WTC11 (cell line): ENCODE data around the gene CDK16. TPM values are rescaled to one million over a fixed set of nuclear protein-coding genes. Genes with fewer than 3 reads are reported as not detected.

ENCODE experiments used
- ATAC-seq: fragments of 200-7000 bp; cut with Tn5 transposase; 2 replicates; pipeline ENCODE4 v1.10.0; 2021; ENCODE audit warnings: mild to moderate bottlenecking, moderate library complexity
- CTCF ChIA-PET: fragments of 300-600 bp; sonication (Branson Sonifier 250); formaldehyde crosslinking; loops from one replicate; lab custom pipeline; 2021; ENCODE audit warnings: antibody characterized with exemption; lab: Charles Lee
- POLR2A ChIA-PET: fragments of 350-600 bp; sonication (Branson Sonifier 250); formaldehyde crosslinking; loops from one replicate; lab custom pipeline; 2021; ENCODE audit warnings: antibody characterized with exemption; lab: Charles Lee
- DNase-seq: peaks from one replicate; pipeline ENCODE4 v3.0.0; 2021; ENCODE audit warnings: low spot score
- H3K27ac Mint-ChIP-seq: 2 replicates; pipeline ENCODE4 v1.8.0; 2021; ENCODE audit warnings: mixed read lengths
- H3K27me3 Mint-ChIP-seq: 2 replicates; pipeline ENCODE4 v1.8.0; 2021; ENCODE audit warnings: low read depth, mild to moderate bottlenecking, moderate library complexity, mixed read lengths
- H3K36me3 Mint-ChIP-seq: 2 replicates; pipeline ENCODE4 v1.8.0; 2021; ENCODE audit warnings: mixed read lengths
- H3K4me1 Mint-ChIP-seq: 2 replicates; pipeline ENCODE4 v1.8.0; 2022; ENCODE audit warnings: mixed read lengths
- H3K4me3 Mint-ChIP-seq: 2 replicates; pipeline ENCODE4 v1.8.0; 2021; ENCODE audit warnings: mild to moderate bottlenecking, moderate library complexity, mixed read lengths
- H3K9me3 Mint-ChIP-seq: 2 replicates; pipeline ENCODE4 v1.8.0; 2021; ENCODE audit warnings: mixed read lengths
- FOXP1 ChIP-seq: sonication (generic); formaldehyde crosslinking; IDR thresholded peaks from 2 replicates; pipeline ENCODE4 v1.8.0; 2022; ENCODE audit warnings: missing genetic modification reagents, mild to moderate bottlenecking, moderate library complexity, borderline replicate concordance
- HMGA2 ChIP-seq: fragments of 250-450 bp; sonication (Bioruptor Pico); IDR thresholded peaks from 2 replicates; pipeline ENCODE4 v1.4.0; 2021; ENCODE audit warnings: mild to moderate bottlenecking, moderate library complexity
- total RNA-seq: library from RNA; stranded (reverse); gene quantifications from 3 replicates; pipeline ENCODE4 v1.2.3, GENCODE V29; 2021

Gene CDK16
- total RNA-seq, 1 experiment from 2014 or later: 130 TPM

DNA sequence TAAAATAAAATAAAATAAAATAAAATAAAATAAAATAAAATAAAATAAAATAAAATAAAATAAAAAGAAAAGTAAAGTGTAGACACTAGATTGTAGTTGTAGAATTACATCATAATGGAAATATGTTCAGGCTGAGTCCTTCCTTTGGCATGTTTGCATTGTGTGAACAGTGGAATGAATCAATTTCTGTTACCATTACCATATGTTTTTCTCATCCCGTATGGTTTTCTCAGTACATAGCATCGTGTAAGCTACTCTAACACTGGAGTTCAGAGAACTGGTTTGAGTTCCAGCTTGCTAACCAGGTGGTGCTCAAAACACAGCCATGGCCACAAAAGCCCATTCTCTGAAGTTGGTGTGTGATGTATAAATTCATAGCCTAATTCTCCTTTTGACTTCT is 60.2 kb downstream of the CDK16 start:
- Mint-ChIP-seq H3K36me3 (no peaks in the 10 kb centered on the region), H3K9me3 (no peaks in the 10 kb centered on the region), H3K27ac (no peak overlapping the region), H3K4me1 (no peaks in the 10 kb centered on the region), H3K27me3 (no peaks in the 10 kb centered on the region), H3K4me3 (no peak overlapping the region)
- no peak for ATAC-seq
- DNase-seq: no peak
- POLR2A ChIA-PET: no interaction called here
- CTCF ChIA-PET: no interaction called here
- TF ChIP-seq FOXP1 (CRISPR knock-in tag) (no peak), HMGA2 (peak; percentile 44)

Other genes starting within 250 kb of the CDK16 start
- gene RGN, start 140.2 kb upstream of the CDK16 start, total RNA-seq: 1.6 to 2.7 TPM (median 1.6 TPM) in 3 replicates
- 105 to 110 TPM (median 106 TPM) in 3 replicates for gene NDUFB11, start 74.0 kb upstream of the CDK16 start, total RNA-seq
- 65.6 to 66.1 TPM (median 65.8 TPM) in 3 replicates for gene RBM10, start 73.5 kb upstream of the CDK16 start, total RNA-seq
- gene UBA1, start 24.9 kb upstream of the CDK16 start, total RNA-seq: 379 to 392 TPM (median 383 TPM) in 3 replicates
- 82.5 to 86.8 TPM (median 86.3 TPM) in 3 replicates for gene USP11, start 14.3 kb downstream of the CDK16 start, total RNA-seq
- 1.7 to 2.0 TPM (median 1.8 TPM) in 3 replicates for gene ZNF157, start 151.9 kb downstream of the CDK16 start, total RNA-seq